ENCODE measurements around the gene MBD3L2B.
"Not testable (repeated sequence)": the region's sequence is repeated elsewhere in the genome, so short reads cannot be mapped to it uniquely, and the experiment has no call there.

The MBD3L2B gene

DNA sequence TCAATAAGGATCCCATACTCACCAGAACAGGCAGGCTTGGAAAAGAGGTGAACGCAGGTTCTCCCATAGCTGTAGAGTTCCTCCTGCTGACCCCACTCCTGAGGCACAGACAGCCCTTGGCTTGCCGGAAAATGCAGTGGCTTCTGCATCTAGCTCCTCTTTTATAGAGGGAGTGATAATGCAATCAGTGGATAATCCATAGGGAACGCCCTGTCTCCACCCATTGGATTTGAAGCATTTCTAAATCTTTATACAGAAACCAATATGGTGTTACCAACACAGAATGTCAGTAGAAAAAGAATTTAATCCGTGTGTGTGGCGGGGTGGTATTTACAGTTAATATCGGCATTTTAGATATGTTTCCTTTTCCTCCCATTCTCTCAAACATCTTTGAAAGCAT, at the start of gene MBD3L2B:
Gene MBD3L2B (minus strand): TSS at position 101 of the 400 bp plus-strand sequence. CDS start 34 bp downstream, at position 67.
- not testable (repeated sequence) for DNase-seq (ENCODE audit: low read depth)

DNA sequence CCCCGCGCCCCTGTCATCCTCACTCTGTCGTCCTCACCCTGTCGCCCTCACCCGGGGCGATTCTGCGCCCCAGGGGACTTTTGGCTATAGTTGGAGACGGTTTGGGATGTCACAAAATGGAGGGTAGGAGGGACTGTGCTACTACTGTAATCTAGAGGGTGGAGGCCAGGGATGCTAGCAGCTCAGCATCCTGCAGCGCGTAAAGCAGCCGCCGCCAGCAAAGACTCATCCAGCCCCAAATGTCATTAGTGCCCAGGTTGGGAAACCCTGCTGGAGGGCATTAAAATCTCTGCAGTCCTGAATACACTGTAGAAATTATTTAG, 48.6 kb upstream of the MBD3L2B start:
- H3K4me3 ChIP-seq (ENCODE audit: low read depth, low read length), result peak overlapping the region; percentile 92
- DNase-seq (ENCODE audit: low read depth), result peak; percentile 21
- no peak for TF ChIP-seq CTCF (conservative IDR thresholded peaks at IDR 0.05; ENCODE audit: low read depth, low read length)

More for the DNA sequence above, at the start of gene MBD3L2B:
- not testable (repeated sequence) for H3K4me3 ChIP-seq (ENCODE audit: low read depth, low read length)

GRCh38 chr19:7069042-7069903, 48.0 kb upstream of the MBD3L2B start, which contains the start of gene ZNF557:
Gene ZNF557 (plus strand): TSS chr19:7069703. CDS start chr19:7075075, 5,372 bp downstream.
- DNase-seq (ENCODE audit: low read depth), result peak; percentile 99
- TF ChIP-seq CTCF (conservative IDR thresholded peaks at IDR 0.05; ENCODE audit: low read depth, low read length), result no peak
- peak within 1 kb of the TSS; percentile 92 for H3K4me3 ChIP-seq (ENCODE audit: low read depth, low read length)

GRCh38 chr19:7068599-7068998, 47.4 kb upstream of the MBD3L2B start:
- DNase-seq (ENCODE audit: low read depth), result no peak
- no peak for TF ChIP-seq CTCF (conservative IDR thresholded peaks at IDR 0.05; ENCODE audit: low read depth, low read length)
- no peak overlapping the region for H3K4me3 ChIP-seq (ENCODE audit: low read depth, low read length)

GRCh38 chr19:7067716-7068115, 46.5 kb upstream of the MBD3L2B start:
- no peak overlapping the region for H3K4me3 ChIP-seq (ENCODE audit: low read depth, low read length)
- TF ChIP-seq CTCF (conservative IDR thresholded peaks at IDR 0.05; ENCODE audit: low read depth, low read length), result no peak
- DNase-seq (ENCODE audit: low read depth), result peak; percentile 33

- peak; percentile 53 for DNase-seq (ENCODE audit: low read depth)
- peak; percentile 52 for TF ChIP-seq CTCF (conservative IDR thresholded peaks at IDR 0.05; ENCODE audit: low read depth, low read length)
- H3K4me3 ChIP-seq (ENCODE audit: low read depth, low read length), result not testable (repeated sequence)
Observed at GRCh38 chr19:7067122-7067521, 45.9 kb upstream of the MBD3L2B start.

GRCh38 chr19:7063764-7064418, 42.7 kb upstream of the MBD3L2B start:
- no peak for TF ChIP-seq CTCF (conservative IDR thresholded peaks at IDR 0.05; ENCODE audit: low read depth, low read length)
- no peak overlapping the region for H3K4me3 ChIP-seq (ENCODE audit: low read depth, low read length)
- no peak for DNase-seq (ENCODE audit: low read depth)
